ENCODE data around the gene AFAP1. TPM values are rescaled to one million over a fixed set of nuclear protein-coding genes. Genes with fewer than 3 reads are reported as not detected.

The AFAP1 gene
- total and polyA plus RNA-seq, 2 of the 8 experiments (the other 6 are each of a cell fraction or from before 2014, with no cell fraction given) = 3.6 to 18.2 TPM

DNA sequence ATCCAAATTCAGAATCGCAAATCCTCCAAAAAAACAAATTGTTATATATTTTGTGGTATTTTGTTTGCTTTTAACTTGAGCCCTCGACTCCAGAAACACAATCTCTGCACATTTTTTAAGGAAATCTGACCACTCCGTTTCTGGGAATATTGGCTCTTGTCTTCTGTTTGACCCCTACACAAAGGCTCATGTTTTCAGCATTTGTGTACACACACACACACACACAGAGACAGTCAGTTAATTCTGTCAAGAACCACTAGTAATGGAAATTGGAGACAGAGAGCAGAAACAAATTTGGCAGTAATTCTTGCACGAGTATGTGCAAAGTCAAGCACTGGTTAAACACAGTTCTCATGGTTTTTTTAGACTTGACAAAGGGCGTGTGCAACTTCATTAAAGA lies 115.4 kb downstream of the AFAP1 start:
- Histone ChIP-seq H3K23me2 (ENCODE audit: low read depth, low read length) (no peaks in the 10 kb centered on the region), H3K18ac (ENCODE audit: extremely low read depth, low read length) (no peak overlapping the region), H2BK15ac (ENCODE audit: low read length) (no peak overlapping the region), H2AK5ac (ENCODE audit: low read depth, low read length) (no peak overlapping the region), H3K27ac (ENCODE audit: low read depth, low read length) (no peak overlapping the region), H4K20me1 (replicated peaks in 1 of 2; ENCODE audit: control insufficient read depth in 1 of 2, insufficient read depth in 2 of 2, low read length in 2 of 2) (no peaks in the 10 kb centered on the region), H3K9me3 (ENCODE audit: insufficient read depth in 2 of 2, low read depth in 1 of 2, low read length in 1 of 2) (no peaks in the 10 kb centered on the region), H3K27me3 (replicated peaks in 1 of 4; ENCODE audit: control insufficient read depth in 3 of 4, extremely low read depth in 1 of 4, insufficient read depth in 3 of 4, low read length in 3 of 4) (no peaks in the 10 kb centered on the region), H3K4me1 (replicated peaks in 1 of 4; ENCODE audit: control insufficient read depth in 3 of 4, insufficient read depth in 4 of 4, low read length in 3 of 4) (peaks cover 2 to 12% (median 7%) of the 10 kb centered on the region in 4 experiments; a peak in 4 of 7 replicates), H3K14ac (ENCODE audit: insufficient read length) (no peak overlapping the region), H3K36me3 (ENCODE audit: control insufficient read depth in 2 of 4, insufficient read depth in 4 of 4, low read length in 3 of 4) (no peaks in the 10 kb centered on the region), H4K5ac (ENCODE audit: insufficient read length, low read depth, low read length) (no peak overlapping the region), H2BK20ac (ENCODE audit: low read length) (no peak overlapping the region), H3K56ac (replicated peaks; ENCODE audit: insufficient read length, low read depth, low read length) (no peak overlapping the region), H3K4ac (replicated peaks; ENCODE audit: insufficient read length, low read depth, low read length) (no peak overlapping the region), H2BK12ac (ENCODE audit: low read depth, low read length) (no peak overlapping the region), H3K79me2 (ENCODE audit: control insufficient read depth in 1 of 2, insufficient read depth in 2 of 2, low read length in 2 of 2) (no peaks in the 10 kb centered on the region), H4K91ac (replicated peaks; ENCODE audit: insufficient read length, low read length) (no peak overlapping the region), H2BK120ac (replicated peaks; ENCODE audit: low read depth, low read length) (no peak overlapping the region), H4K8ac (ENCODE audit: extremely low read depth, insufficient read depth, low read length) (no peak overlapping the region), H3K79me1 (ENCODE audit: low read depth, low read length) (no peaks in the 10 kb centered on the region), H3K23ac (ENCODE audit: insufficient read length) (no peak overlapping the region), H3K9ac (replicated peaks in 1 of 4; ENCODE audit: extremely low read depth in 1 of 4, low read depth in 3 of 4, low read length in 3 of 4) (no peak overlapping the region), H3K4me3 (ENCODE audit: extremely low read depth in 1 of 4, insufficient read depth in 2 of 4, low read depth in 3 of 4, low read length in 4 of 4) (no peak overlapping the region), H2BK5ac (ENCODE audit: low read depth, low read length) (no peak overlapping the region), H2AFZ (ENCODE audit: low read length) (no peak overlapping the region), H3K4me2 (ENCODE audit: insufficient read depth in 1 of 2, low read depth in 2 of 2, low read length in 2 of 2) (no peak overlapping the region)
- POLR2A ChIA-PET (ENCODE audit: partially characterized antibody) = interaction anchor here (1.6 kb wide), 1 partner anchor 18 kb away, joined by 3 read pairs; no protein-coding TSS in a partner anchor
- CTCF ChIA-PET (ENCODE audit: partially characterized antibody) = interaction anchor here (1.4 to 4.5 kb wide), 2 partner anchors 19 to 21 kb away, joined by 6 to 33 read pairs; no protein-coding TSS in a partner anchor
- 82% methylated on average over 5 of the region's 5 CpGs; no CpG with 5 or more reads in 1 of the 2 experiments for WGBS, 2 experiments (ENCODE audit: extremely low coverage in 1 of 2, insufficient coverage in 1 of 2, insufficient read length in 1 of 2, insufficient replicate concordance in 2 of 2, low coverage in 1 of 2, low lambda C conversion rate in 2 of 2, missing lambda C conversion rate in 1 of 2)
- DNase-seq (ENCODE audit: low read depth in 1 of 2, low spot score in 2 of 2) = no peak
- FAIRE-seq = no peak
- no peak for TF ChIP-seq POLR2AphosphoS5 (IDR thresholded peaks at IDR 0.05; ENCODE audit: low read depth, low read length)
- TF ChIP-seq SRF (IDR thresholded peaks at IDR 0.05; ENCODE audit: low read depth, low read length) = no peak
- TF ChIP-seq KDM4A (IDR thresholded peaks at IDR 0.05; ENCODE audit: low read depth, low read length, severe bottlenecking) = no peak
- TF ChIP-seq POU5F1 (IDR thresholded peaks at IDR 0.05; ENCODE audit: low read depth, low read length) = no peak
- no peak for TF ChIP-seq CEBPB (IDR thresholded peaks at IDR 0.05; ENCODE audit: low read depth, low read length)

Data from H1 (cell line).